Activated CD4-positive, alpha-beta memory T cell treated with anti-CD3 and anti-CD28 coated beads, Interleukin-2, amount 10 ng/mL, durations not matched to agents 7 days and 5 days (primary cell): ENCODE results near the gene CYTH2. TPM values are rescaled to one million over a fixed set of nuclear protein-coding genes. Genes with fewer than 3 reads are reported as not detected.
"Not testable (repeated sequence)": the region's sequence is repeated elsewhere in the genome, so short reads cannot be mapped to it uniquely, and the experiment has no call there.

Experiments used
- CTCF ChIA-PET: fragments of 350-600 bp; sonication (Branson Sonifier 250); formaldehyde crosslinking; loops from one replicate; lab custom pipeline; 2021; ENCODE audit warnings: antibody characterized with exemption, inconsistent platforms; lab: Charles Lee
- POLR2A ChIA-PET: fragments of 350-600 bp; sonication (Branson Sonifier 250); formaldehyde crosslinking; loops from one replicate; lab custom pipeline; 2021; ENCODE audit warnings: antibody characterized with exemption; lab: Charles Lee
- DNase-seq: peaks from one replicate; pipeline ENCODE4 v3.0.0-alpha.2; 2020
- H3K27ac Mint-ChIP-seq: one replicate; pipeline ENCODE4 v1.8.0; 2021; ENCODE audit warnings: mild to moderate bottlenecking, mixed read lengths
- H3K27me3 Mint-ChIP-seq: one replicate; pipeline ENCODE4 v1.8.0; 2021; ENCODE audit warnings: mixed read lengths
- H3K36me3 Mint-ChIP-seq: one replicate; pipeline ENCODE4 v1.8.0; 2021; ENCODE audit warnings: low read depth, mixed read lengths
- H3K4me1 Mint-ChIP-seq: one replicate; pipeline ENCODE4 v1.8.0; 2021; ENCODE audit warnings: mixed read lengths
- H3K4me3 Mint-ChIP-seq: one replicate; pipeline ENCODE4 v1.8.0; 2021; ENCODE audit warnings: mild to moderate bottlenecking, mixed read lengths
- H3K9me3 Mint-ChIP-seq: one replicate; pipeline ENCODE4 v1.8.0; 2021; ENCODE audit warnings: mixed read lengths
- total RNA-seq, 2 experiments: library from RNA; stranded (reverse); gene quantifications; one replicate each; pipeline ENCODE4 v1.2.3, GENCODE V29; 2021

The CYTH2 gene
- total RNA-seq, 2 experiments from 2014 or later, result 53.2 to 55.3 TPM

DNA sequence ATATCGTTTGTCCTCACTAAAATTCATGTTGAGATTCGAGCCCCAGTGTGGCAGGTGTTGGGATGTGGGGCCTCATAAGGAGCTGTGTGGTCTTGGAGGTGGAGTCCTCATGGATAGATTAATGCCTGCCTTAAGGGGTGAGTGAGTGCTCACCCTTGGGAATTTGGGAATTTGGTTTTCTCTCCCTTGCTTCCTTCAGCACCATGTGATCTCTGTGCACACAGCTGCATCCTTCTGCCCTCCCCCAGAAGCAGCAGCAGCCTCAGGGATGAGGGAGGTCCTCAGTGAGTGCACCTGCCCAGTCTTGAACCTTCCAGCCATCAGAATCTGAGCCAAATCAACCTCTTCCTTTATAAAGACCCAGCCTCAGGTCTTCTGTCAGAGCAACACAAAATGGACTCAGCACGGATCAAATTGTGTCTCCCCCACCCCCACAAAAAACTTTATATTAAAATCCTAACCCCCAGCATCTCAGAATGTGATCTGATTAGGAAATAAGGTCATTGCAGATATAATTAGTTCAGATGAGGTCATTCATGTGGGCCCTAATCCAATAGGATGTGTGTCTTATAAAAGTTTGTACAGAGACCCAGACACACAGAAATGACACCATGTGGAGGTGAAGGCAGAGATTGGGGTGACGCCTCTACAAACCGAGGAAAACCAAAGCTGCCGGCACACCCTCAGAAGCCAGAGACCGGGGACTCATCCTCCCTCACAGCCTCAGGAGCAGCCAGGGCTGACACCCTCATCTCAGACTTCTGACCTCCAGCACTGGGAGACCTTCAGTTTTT lies 12.9 kb downstream of the CYTH2 start:
- POLR2A ChIA-PET, result interaction anchor here (0.9 kb wide), 1 partner anchor 11 kb away, joined by 8 read pairs; no protein-coding TSS in a partner anchor
- no peak overlapping the region for H3K27ac Mint-ChIP-seq
- H3K4me1 Mint-ChIP-seq, result peaks cover 26% of the 10 kb centered on the region
- CTCF ChIA-PET, result interaction anchor here (0.9 to 3.1 kb wide), 4 partner anchors 8 to 168 kb away, joined by 3 to 23 read pairs (median 5); no protein-coding TSS in a partner anchor
- DNase-seq, result no peak
- H3K9me3 Mint-ChIP-seq, result no peaks in the 10 kb centered on the region
- H3K36me3 Mint-ChIP-seq, result peaks cover 10% of the 10 kb centered on the region
- no peaks in the 10 kb centered on the region for H3K27me3 Mint-ChIP-seq
- no peak overlapping the region for H3K4me3 Mint-ChIP-seq

DNA sequence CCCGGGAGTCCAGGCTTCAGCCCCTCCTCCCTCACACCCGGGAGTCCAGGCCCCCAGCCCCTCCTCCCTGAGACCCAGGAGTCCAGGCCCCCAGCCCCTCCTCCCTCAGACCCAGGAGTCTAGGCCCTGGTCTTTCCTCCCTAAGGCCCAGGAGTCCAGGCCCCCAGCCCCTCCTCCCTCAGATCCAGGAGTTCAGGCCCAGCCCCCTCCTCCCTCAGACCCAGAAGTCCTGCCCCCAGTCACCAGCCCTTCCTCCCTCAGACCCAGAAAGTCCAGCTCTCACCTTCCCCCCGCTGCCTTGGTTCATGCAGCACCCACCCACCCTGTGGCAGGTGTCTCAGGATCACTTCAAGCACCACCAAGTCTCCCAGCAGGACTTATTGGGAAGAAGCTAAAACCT lies 14.1 kb downstream of the CYTH2 start:
- Mint-ChIP-seq H3K27me3 (no peaks in the 10 kb centered on the region), H3K4me1 (peaks cover 26% of the 10 kb centered on the region), H3K36me3 (peaks cover 10% of the 10 kb centered on the region), H3K9me3 (no peaks in the 10 kb centered on the region), H3K27ac (no peak overlapping the region), H3K4me3 (no peak overlapping the region)
- POLR2A ChIA-PET, result no interaction called here
- DNase-seq, result no peak
- CTCF ChIA-PET, result interaction anchor here (0.5 kb wide), 1 partner anchor 114 kb away, joined by 4 read pairs; no protein-coding TSS in a partner anchor

DNA sequence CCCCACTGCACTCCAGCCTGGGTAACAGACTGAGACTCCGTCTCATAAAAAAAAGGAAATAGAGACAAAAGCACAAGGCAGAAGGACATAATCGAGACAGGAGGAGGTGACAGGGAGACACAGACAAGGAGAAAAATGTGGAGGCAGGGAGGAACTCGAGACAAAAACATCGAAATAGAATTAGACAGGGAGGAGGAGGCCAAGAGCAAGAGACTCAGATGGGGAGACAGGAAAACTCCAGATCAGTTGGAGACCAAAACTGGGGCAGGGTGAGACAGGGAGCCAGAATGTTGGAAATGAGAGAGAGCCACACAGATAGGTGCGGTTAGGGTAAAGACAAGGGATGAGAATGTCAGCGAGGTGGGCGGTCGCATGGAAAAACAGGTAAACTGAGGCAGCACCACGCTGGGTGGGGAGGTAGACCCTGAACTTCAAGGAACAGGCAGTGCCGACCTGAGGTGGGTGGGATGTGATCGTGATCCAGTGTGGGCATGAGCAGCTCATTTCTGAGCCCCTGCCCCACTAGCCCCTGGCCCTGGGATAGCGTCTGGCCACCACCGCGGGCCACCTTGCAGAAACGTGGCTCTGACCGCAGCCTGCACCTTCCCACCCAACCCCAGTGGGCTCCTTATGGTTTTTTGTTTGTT lies 15.2 kb downstream of the CYTH2 start:
- DNase-seq, result no peak
- peaks cover 7% of the 10 kb centered on the region for H3K36me3 Mint-ChIP-seq
- H3K27ac Mint-ChIP-seq, result no peak overlapping the region
- H3K4me1 Mint-ChIP-seq, result peaks cover 25% of the 10 kb centered on the region
- no peaks in the 10 kb centered on the region for H3K9me3 Mint-ChIP-seq
- CTCF ChIA-PET, result no interaction called here
- no peak overlapping the region for H3K4me3 Mint-ChIP-seq
- POLR2A ChIA-PET, result no interaction called here
- H3K27me3 Mint-ChIP-seq, result no peaks in the 10 kb centered on the region

- no peak overlapping the region for H3K4me3 Mint-ChIP-seq
- DNase-seq, result no peak
- H3K27me3 Mint-ChIP-seq, result peaks cover 6% of the 10 kb centered on the region
- ChIA-PET CTCF (no interaction called here), POLR2A (no interaction called here)
- H3K36me3 Mint-ChIP-seq, result peaks cover 3% of the 10 kb centered on the region
- H3K4me1 Mint-ChIP-seq, result peaks cover 24% of the 10 kb centered on the region
- no peaks in the 10 kb centered on the region for H3K9me3 Mint-ChIP-seq
- no peak overlapping the region for H3K27ac Mint-ChIP-seq
Observed at GRCh38 chr19:48484931-48485612, 15.9 kb downstream of the CYTH2 start.

GRCh38 chr19:48486706-48487105 lies 17.5 kb downstream of the CYTH2 start:
- H3K4me3 Mint-ChIP-seq, H3K27ac Mint-ChIP-seq, DNase-seq, H3K9me3 Mint-ChIP-seq, H3K36me3 Mint-ChIP-seq, POLR2A ChIA-PET: not testable (repeated sequence)
- Mint-ChIP-seq H3K4me1 (peaks cover 22% of the 10 kb centered on the region), H3K27me3 (peaks cover 17% of the 10 kb centered on the region)
- CTCF ChIA-PET, result interaction anchor here (0.7 to 2.5 kb wide), 3 partner anchors 102 to 173 kb away, joined by 3 to 7 read pairs (median 4); no protein-coding TSS in a partner anchor

- H3K27me3 Mint-ChIP-seq, result peaks cover 24% of the 10 kb centered on the region
- H3K4me1 Mint-ChIP-seq, result peaks cover 22% of the 10 kb centered on the region
- no peak overlapping the region for H3K27ac Mint-ChIP-seq
- H3K4me3 Mint-ChIP-seq, result no peak overlapping the region
- no peaks in the 10 kb centered on the region for H3K9me3 Mint-ChIP-seq
- DNase-seq, result no peak
- ChIA-PET CTCF (interaction anchor here (1.1 to 2.5 kb wide), 4 partner anchors 18 to 174 kb away, joined by 3 to 7 read pairs (median 6); no protein-coding TSS in a partner anchor), POLR2A (interaction anchor here (1.1 to 1.4 kb wide), 2 partner anchors 26 to 46 kb away, joined by 3 read pairs; no protein-coding TSS in a partner anchor)
- H3K36me3 Mint-ChIP-seq, result no peaks in the 10 kb centered on the region
Observed at GRCh38 chr19:48487544-48487943, 18.4 kb downstream of the CYTH2 start.

DNA sequence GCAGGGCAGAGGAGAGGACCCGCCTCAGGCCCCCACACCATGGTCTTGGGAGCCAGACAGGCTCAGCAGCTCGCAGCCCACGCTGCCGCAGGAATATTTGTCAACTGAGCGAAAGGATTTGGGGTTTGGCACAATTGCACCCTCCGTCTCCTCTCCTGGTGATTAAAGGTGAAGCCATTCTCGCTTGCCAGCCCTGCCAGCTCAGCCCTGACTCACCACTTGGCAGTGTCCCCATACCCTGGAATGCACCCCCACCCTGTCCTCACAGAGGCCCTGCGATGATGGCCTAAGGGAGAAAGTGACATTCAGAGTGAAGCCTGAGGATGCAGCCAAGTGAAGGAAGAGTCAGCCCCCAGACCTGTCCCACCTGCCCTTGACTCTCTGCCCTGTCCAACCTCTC lies 18.8 kb downstream of the CYTH2 start:
- DNase-seq, result no peak
- Mint-ChIP-seq H3K36me3 (no peaks in the 10 kb centered on the region), H3K4me3 (no peak overlapping the region), H3K4me1 (peaks cover 27% of the 10 kb centered on the region), H3K27me3 (peaks cover 28% of the 10 kb centered on the region), H3K9me3 (no peaks in the 10 kb centered on the region), H3K27ac (no peak overlapping the region)
- CTCF ChIA-PET, result interaction anchor here (0.6 to 3.2 kb wide), 5 partner anchors 18 to 174 kb away, joined by 3 to 24 read pairs (median 7); partner anchors contain the start of gene SPACA4
- POLR2A ChIA-PET, result interaction anchor here (1.1 to 1.4 kb wide), 2 partner anchors 26 to 47 kb away, joined by 3 read pairs; no protein-coding TSS in a partner anchor

GRCh38 chr19:48488478-48488877 lies 19.3 kb downstream of the CYTH2 start:
- not testable (repeated sequence) for H3K36me3 Mint-ChIP-seq, H3K27ac Mint-ChIP-seq, H3K4me3 Mint-ChIP-seq, DNase-seq, H3K9me3 Mint-ChIP-seq
- POLR2A ChIA-PET, result interaction anchor here (1.1 to 1.4 kb wide), 2 partner anchors 26 to 47 kb away, joined by 3 read pairs; no protein-coding TSS in a partner anchor
- H3K27me3 Mint-ChIP-seq, result peaks cover 29% of the 10 kb centered on the region
- CTCF ChIA-PET, result interaction anchor here (0.6 to 3.2 kb wide), 7 partner anchors 8 to 175 kb away, joined by 3 to 59 read pairs (median 7); partner anchors contain the start of gene SPACA4
- H3K4me1 Mint-ChIP-seq, result peaks cover 28% of the 10 kb centered on the region

- ChIA-PET POLR2A (interaction anchor here (1.8 to 2.2 kb wide), 2 partner anchors 9 to 94 kb away, joined by 10 to 11 read pairs; no protein-coding TSS in a partner anchor), CTCF (interaction anchor here (0.6 to 3.2 kb wide), 21 partner anchors 9 to 890 kb away, joined by 3 to 59 read pairs (median 3); partner anchors contain the start of genes SPACA4, SYNGR4 and TMEM143)
- H3K9me3 Mint-ChIP-seq, result no peaks in the 10 kb centered on the region
- peak; percentile 83 for DNase-seq
- peaks cover 35% of the 10 kb centered on the region for H3K27me3 Mint-ChIP-seq
- no peaks in the 10 kb centered on the region for H3K36me3 Mint-ChIP-seq
- no peak overlapping the region for H3K27ac Mint-ChIP-seq
- peaks cover 35% of the 10 kb centered on the region for H3K4me1 Mint-ChIP-seq
- H3K4me3 Mint-ChIP-seq, result no peak overlapping the region
Observed at GRCh38 chr19:48489608-48490216, 20.5 kb downstream of the CYTH2 start.

DNA sequence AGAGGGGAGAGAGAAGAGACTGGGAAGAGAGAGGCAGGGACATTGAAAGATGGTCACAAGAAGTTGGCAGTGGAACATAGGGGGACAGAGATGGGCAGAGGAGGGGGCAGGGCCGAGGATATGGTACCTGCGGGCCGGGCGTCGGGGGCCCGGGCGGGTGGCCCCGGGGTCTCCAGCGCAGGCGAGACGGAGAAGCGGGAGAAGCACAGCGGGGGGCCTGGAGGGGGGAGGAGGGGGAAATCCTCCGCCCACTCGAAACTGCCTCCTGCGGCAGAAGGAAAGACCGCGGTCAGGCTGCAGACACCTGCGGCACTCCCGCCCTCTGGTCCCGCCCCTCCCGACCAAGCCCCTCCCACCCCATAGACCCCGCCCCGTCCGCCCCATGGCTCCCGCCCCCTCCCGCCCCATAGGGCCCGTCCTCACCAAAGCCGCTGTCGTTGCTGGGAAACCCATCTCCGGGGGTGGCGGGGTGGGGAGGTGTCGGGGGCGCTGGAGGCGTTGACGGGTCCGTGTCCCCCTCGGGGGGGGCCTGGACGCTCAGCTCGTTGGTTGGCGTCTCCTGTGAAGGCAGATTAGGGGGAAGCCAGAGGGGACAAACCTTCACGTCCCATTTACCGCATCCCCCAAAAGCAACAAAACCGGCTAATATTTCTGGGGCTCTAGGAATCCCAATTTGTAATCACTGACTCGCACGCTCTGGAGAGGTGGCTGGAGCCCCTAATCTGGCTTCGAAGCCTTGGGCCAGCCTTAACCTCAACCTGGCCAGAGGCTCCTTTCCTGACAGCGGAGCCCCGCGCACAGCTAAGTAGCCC lies 22.0 kb downstream of the CYTH2 start:
- Mint-ChIP-seq H3K4me3 (no peak overlapping the region), H3K27me3 (peaks cover 46% of the 10 kb centered on the region), H3K4me1 (peaks cover 42% of the 10 kb centered on the region), H3K36me3 (no peaks in the 10 kb centered on the region), H3K27ac (no peak overlapping the region), H3K9me3 (no peaks in the 10 kb centered on the region)
- CTCF ChIA-PET, result interaction anchor here (1.0 to 3.2 kb wide), 6 partner anchors 11 to 117 kb away, joined by 3 to 59 read pairs (median 16); partner anchors contain the start of gene SPACA4
- POLR2A ChIA-PET, result interaction anchor here (2.2 kb wide), 1 partner anchor 93 kb away, joined by 10 read pairs; no protein-coding TSS in a partner anchor
- peak; percentile 61 for DNase-seq

- H3K4me1 Mint-ChIP-seq, result peaks cover 42% of the 10 kb centered on the region
- H3K9me3 Mint-ChIP-seq, result no peaks in the 10 kb centered on the region
- H3K4me3 Mint-ChIP-seq, result no peak overlapping the region
- peaks cover 49% of the 10 kb centered on the region for H3K27me3 Mint-ChIP-seq
- POLR2A ChIA-PET, result no interaction called here
- CTCF ChIA-PET, result interaction anchor here (3.1 kb wide), 1 partner anchor 93 kb away, joined by 59 read pairs; no protein-coding TSS in a partner anchor
- DNase-seq, result no peak
- H3K36me3 Mint-ChIP-seq, result no peaks in the 10 kb centered on the region
- no peak overlapping the region for H3K27ac Mint-ChIP-seq
Observed at GRCh38 chr19:48491793-48492123, 22.6 kb downstream of the CYTH2 start.
